Activated CD8-positive, alpha-beta memory T cell treated with anti-CD3 and anti-CD28 coated beads for 48 hours (primary cell): ENCODE results near the gene LRRFIP2.

Experiments
- DNase-seq, 3 experiments: peaks; one replicate each; pipeline ENCODE4 v3.0.0-alpha.2; 2020; ENCODE audit warnings: low read depth in 2 of 3, low spot score in 2 of 3

The LRRFIP2 gene

GRCh38 chr3:37117548-37117947 is 56.8 kb downstream of the LRRFIP2 start:
- DNase-seq = no peak

- DNase-seq = no peak
Measured at GRCh38 chr3:37116998-37117397, 57.4 kb downstream of the LRRFIP2 start.

GRCh38 chr3:37115446-37115845 is 58.9 kb downstream of the LRRFIP2 start:
- no peak for DNase-seq

- no peak for DNase-seq
Measured at GRCh38 chr3:37114251-37115145, 59.9 kb downstream of the LRRFIP2 start.

GRCh38 chr3:37112987-37113386 is 61.4 kb downstream of the LRRFIP2 start:
- no peak for DNase-seq

GRCh38 chr3:37111199-37111598 is 63.2 kb downstream of the LRRFIP2 start:
- no peak for DNase-seq

GRCh38 chr3:37107846-37108245 is 66.5 kb downstream of the LRRFIP2 start:
- DNase-seq = no peak

GRCh38 chr3:37103103-37103808 is 71.1 kb downstream of the LRRFIP2 start:
- DNase-seq = no peak

- no peak for DNase-seq
Measured at GRCh38 chr3:37100411-37100810, 74.0 kb downstream of the LRRFIP2 start.

GRCh38 chr3:37099469-37099868 is 74.9 kb downstream of the LRRFIP2 start:
- no peak for DNase-seq

GRCh38 chr3:37098884-37099283 is 75.5 kb downstream of the LRRFIP2 start:
- DNase-seq = no peak

- DNase-seq = no peak
Measured at GRCh38 chr3:37097776-37098175, 76.6 kb downstream of the LRRFIP2 start.

GRCh38 chr3:37096975-37097374 is 77.4 kb downstream of the LRRFIP2 start:
- DNase-seq = no peak

GRCh38 chr3:37096288-37096687 is 78.1 kb downstream of the LRRFIP2 start:
- DNase-seq = no peak

GRCh38 chr3:37094636-37095035 is 79.7 kb downstream of the LRRFIP2 start:
- no peak for DNase-seq

GRCh38 chr3:37093481-37093880 is 80.9 kb downstream of the LRRFIP2 start:
- DNase-seq = no peak

GRCh38 chr3:37092484-37092883 is 81.9 kb downstream of the LRRFIP2 start:
- DNase-seq = no peak

GRCh38 chr3:37087870-37088269 is 86.5 kb downstream of the LRRFIP2 start:
- no peak for DNase-seq

GRCh38 chr3:37086918-37087317 is 87.5 kb downstream of the LRRFIP2 start:
- no peak for DNase-seq

- no peak for DNase-seq
Measured at GRCh38 chr3:37082317-37082716, 92.1 kb downstream of the LRRFIP2 start.

GRCh38 chr3:37075955-37076354 is 98.4 kb downstream of the LRRFIP2 start:
- DNase-seq = no peak

GRCh38 chr3:37074178-37074577 is 100.2 kb downstream of the LRRFIP2 start:
- DNase-seq = no peak
